BE2C (cell line): ENCODE measurements around the gene TMEM26.

Experiments used
- DNase-seq: peaks from one replicate; pipeline ENCODE4 v3.0.0-alpha.2; 2020
- H3K27me3 ChIP-seq: fragments of 250-450 bp; sonication (Bioruptor Pico); 2 replicates; pipeline ENCODE4 v1.5.1; 2020; ENCODE audit warnings: mild to moderate bottlenecking
- H3K36me3 ChIP-seq: fragments of 250-450 bp; sonication (Bioruptor Pico); 2 replicates; pipeline ENCODE4 v1.5.1; 2020; ENCODE audit warnings: mild to moderate bottlenecking
- H3K4me1 ChIP-seq: fragments of 250-450 bp; sonication (Bioruptor Pico); 2 replicates; pipeline ENCODE4 v1.5.1; 2020
- H3K4me3 ChIP-seq: 2 replicates; pipeline ENCODE4 v1.5.1; 2011; ENCODE audit warnings: low read depth, low read length
- H3K9me3 ChIP-seq: fragments of 250-450 bp; sonication (Bioruptor Pico); 2 replicates; pipeline ENCODE4 v1.5.1; 2020
- CTCF ChIP-seq: IDR thresholded peaks from 2 replicates; pipeline ENCODE4 v1.5.1; 2012; ENCODE audit warnings: mild to moderate bottlenecking, low read depth, low read length

TMEM26 gene

GRCh38 chr10:61400524-61400923, 52.7 kb downstream of the TMEM26 start:
- Histone ChIP-seq H3K4me3 (no peak overlapping the region), H3K27me3 (no peaks in the 10 kb centered on the region), H3K36me3 (no peaks in the 10 kb centered on the region), H3K9me3 (no peaks in the 10 kb centered on the region), H3K4me1 (no peaks in the 10 kb centered on the region)
- TF ChIP-seq CTCF = no peak
- no peak for DNase-seq

- Histone ChIP-seq H3K9me3 (no peaks in the 10 kb centered on the region), H3K4me3 (no peak overlapping the region), H3K4me1 (no peaks in the 10 kb centered on the region), H3K36me3 (no peaks in the 10 kb centered on the region), H3K27me3 (no peaks in the 10 kb centered on the region)
- no peak for DNase-seq
- no peak for TF ChIP-seq CTCF
Measured at GRCh38 chr10:61399406-61399805, 53.8 kb downstream of the TMEM26 start.

GRCh38 chr10:61398366-61399129, 54.6 kb downstream of the TMEM26 start:
- Histone ChIP-seq H3K27me3 (no peaks in the 10 kb centered on the region), H3K4me3 (no peak overlapping the region), H3K36me3 (no peaks in the 10 kb centered on the region), H3K9me3 (no peaks in the 10 kb centered on the region), H3K4me1 (no peaks in the 10 kb centered on the region)
- TF ChIP-seq CTCF = no peak
- no peak for DNase-seq

- H3K9me3 ChIP-seq = no peaks in the 10 kb centered on the region
- TF ChIP-seq CTCF = no peak
- no peaks in the 10 kb centered on the region for H3K27me3 ChIP-seq
- no peak for DNase-seq
- no peaks in the 10 kb centered on the region for H3K36me3 ChIP-seq
- H3K4me3 ChIP-seq = no peak overlapping the region
- no peaks in the 10 kb centered on the region for H3K4me1 ChIP-seq
Measured at GRCh38 chr10:61397175-61397986, 55.8 kb downstream of the TMEM26 start.

- TF ChIP-seq CTCF = no peak
- H3K36me3 ChIP-seq = no peaks in the 10 kb centered on the region
- H3K9me3 ChIP-seq = no peaks in the 10 kb centered on the region
- H3K27me3 ChIP-seq = no peaks in the 10 kb centered on the region
- H3K4me3 ChIP-seq = no peak overlapping the region
- DNase-seq = no peak
- H3K4me1 ChIP-seq = no peaks in the 10 kb centered on the region
Measured at GRCh38 chr10:61391281-61391680, 61.9 kb downstream of the TMEM26 start.

- no peak for DNase-seq
- Histone ChIP-seq H3K4me3 (no peak overlapping the region), H3K9me3 (no peaks in the 10 kb centered on the region)
Measured at GRCh38 chr10:61390851-61391250, 62.3 kb downstream of the TMEM26 start.

More at GRCh38 chr10:61390851-61391250, 62.3 kb downstream of the TMEM26 start:
- Histone ChIP-seq H3K4me1 (no peaks in the 10 kb centered on the region), H3K27me3 (no peaks in the 10 kb centered on the region), H3K36me3 (no peaks in the 10 kb centered on the region)
- no peak for TF ChIP-seq CTCF
